ENCODE results near the gene INPP5E. TPM values are rescaled to one million over a fixed set of nuclear protein-coding genes. Genes with fewer than 3 reads are reported as not detected.

Gene INPP5E
- total and polyA plus RNA-seq, 5 donors = 7.7 to 12.3 (median 8.9) TPM

DNA sequence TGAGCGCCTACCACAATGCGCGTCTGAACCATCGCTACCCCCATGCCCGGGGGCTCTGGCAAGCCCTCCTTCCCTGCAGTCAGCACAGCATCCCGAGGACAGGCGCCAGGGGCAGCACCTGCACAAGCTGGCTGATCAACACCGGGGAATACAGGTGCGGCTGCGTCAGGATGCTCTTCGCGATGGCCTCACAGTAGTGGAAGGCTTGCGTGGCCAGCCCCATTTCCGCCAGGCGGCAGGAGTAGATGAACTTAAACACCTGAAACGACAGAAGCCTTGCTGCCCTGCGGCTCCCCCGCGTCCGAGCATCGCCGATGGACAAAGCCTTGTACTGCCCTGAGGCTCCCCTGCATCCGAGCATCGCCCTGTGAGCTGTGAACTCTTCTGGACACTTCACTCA, 17.7 kb upstream of the INPP5E start:
- intact Hi-C loops (cut with DNase I) = no loop called here
- no peak overlapping the region for H3K27ac ChIP-seq (ENCODE audit: low read length)
- no peaks in the 10 kb centered on the region for H3K9me3 ChIP-seq (ENCODE audit: control insufficient read depth, low read length)
- 96% methylated on average over 24 of the region's 24 CpGs for WGBS
- DNase-seq (peak in 2 of 3 donors; percentile 36 to 43), ATAC-seq (no peak)
- no peaks in the 10 kb centered on the region for H3K27me3 ChIP-seq (ENCODE audit: control insufficient read depth, insufficient read depth)
- H3K4me3 ChIP-seq (ENCODE audit: low read length) = no peak overlapping the region
- H3K4me1 ChIP-seq (ENCODE audit: control insufficient read depth, insufficient read depth, low read length) = no peaks in the 10 kb centered on the region

DNA sequence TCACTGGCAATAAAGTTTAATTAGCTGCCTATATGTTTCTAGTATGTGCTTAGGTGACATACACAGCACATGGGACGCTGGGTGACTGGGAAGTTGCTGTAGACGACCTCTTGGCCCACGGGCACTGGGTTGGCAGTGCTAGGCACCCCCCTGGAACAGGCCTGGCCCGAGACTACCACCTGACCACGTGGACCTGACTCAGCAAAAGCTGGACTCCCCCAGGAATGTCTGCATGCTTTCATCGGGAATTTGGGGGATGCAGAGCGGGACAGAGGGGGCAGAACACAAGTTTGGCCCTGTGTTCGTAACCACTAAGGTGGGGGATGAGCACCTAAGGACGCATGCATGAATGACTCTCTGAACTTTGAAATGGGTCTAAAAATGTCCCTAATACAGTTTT, 16.6 kb upstream of the INPP5E start:
- Histone ChIP-seq H3K4me1 (ENCODE audit: control insufficient read depth, insufficient read depth, low read length) (no peaks in the 10 kb centered on the region), H3K27ac (ENCODE audit: low read length) (no peak overlapping the region), H3K9me3 (ENCODE audit: control insufficient read depth, low read length) (no peaks in the 10 kb centered on the region), H3K4me3 (ENCODE audit: low read length) (no peak overlapping the region), H3K27me3 (ENCODE audit: control insufficient read depth, insufficient read depth) (no peaks in the 10 kb centered on the region)
- no peak for ATAC-seq
- peak in 2 of 3 donors; percentile 24 to 38 for DNase-seq
- 82% methylated on average over 9 of the region's 9 CpGs for WGBS
- intact Hi-C loops (cut with DNase I) = no loop called here

DNA sequence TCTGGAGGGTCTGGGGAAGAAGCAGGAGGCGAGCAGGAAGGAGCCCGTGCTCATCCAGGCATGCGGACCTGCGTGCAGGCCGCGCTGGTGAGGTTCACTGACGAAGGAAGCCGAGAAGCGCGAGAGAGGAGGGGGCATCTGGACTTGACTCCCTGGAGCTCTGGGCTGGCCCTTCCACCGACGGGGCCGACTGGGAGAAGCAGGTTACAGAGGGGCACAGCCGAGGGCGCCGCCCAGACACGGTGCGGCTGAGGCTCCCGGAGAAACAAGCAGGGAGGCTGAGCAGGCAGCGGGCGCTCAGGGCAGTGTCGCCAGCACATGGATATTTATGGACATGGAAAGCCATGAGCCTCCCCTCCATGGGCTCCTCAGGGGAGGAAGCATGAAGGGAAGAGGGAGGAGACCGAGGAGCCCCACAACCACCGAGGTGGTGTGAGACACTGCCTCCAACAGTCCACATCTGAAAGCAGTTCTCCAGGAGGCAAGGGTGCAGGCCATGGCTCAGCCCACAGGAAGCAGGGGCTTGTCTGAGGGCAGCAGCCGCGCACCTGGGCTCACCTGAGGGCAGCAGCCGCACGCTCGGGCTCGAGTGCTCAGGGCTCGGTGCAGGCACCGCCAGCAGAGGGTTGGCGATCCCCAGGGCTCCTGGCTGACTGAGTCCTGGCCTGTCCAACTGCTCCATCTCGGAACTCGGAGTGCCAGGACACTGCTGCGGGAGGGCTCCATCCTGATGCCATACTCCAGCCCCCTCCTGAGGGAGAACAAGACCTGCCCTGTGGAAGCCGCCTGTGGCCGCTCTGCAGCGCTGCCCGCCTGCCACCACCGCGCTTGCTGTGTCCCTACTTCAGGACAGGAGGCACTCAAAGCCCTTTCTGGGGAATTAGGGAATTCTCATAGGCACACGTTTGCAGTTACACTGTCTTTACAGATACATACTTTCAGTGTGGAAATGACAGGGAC, 15.7 kb upstream of the INPP5E start:
- no peaks in the 10 kb centered on the region for H3K4me1 ChIP-seq (ENCODE audit: control insufficient read depth, insufficient read depth, low read length)
- 91% methylated on average over 43 of the region's 43 CpGs for WGBS
- H3K4me3 ChIP-seq (ENCODE audit: low read length) = no peak overlapping the region
- intact Hi-C loops (cut with DNase I) = no loop called here
- H3K9me3 ChIP-seq (ENCODE audit: control insufficient read depth, low read length) = no peaks in the 10 kb centered on the region
- H3K27me3 ChIP-seq (ENCODE audit: control insufficient read depth, insufficient read depth) = no peaks in the 10 kb centered on the region
- no peak overlapping the region for H3K27ac ChIP-seq (ENCODE audit: low read length)
- peak in 2 of 3 donors; percentile 46 to 67 for DNase-seq
- ATAC-seq = no peak

DNA sequence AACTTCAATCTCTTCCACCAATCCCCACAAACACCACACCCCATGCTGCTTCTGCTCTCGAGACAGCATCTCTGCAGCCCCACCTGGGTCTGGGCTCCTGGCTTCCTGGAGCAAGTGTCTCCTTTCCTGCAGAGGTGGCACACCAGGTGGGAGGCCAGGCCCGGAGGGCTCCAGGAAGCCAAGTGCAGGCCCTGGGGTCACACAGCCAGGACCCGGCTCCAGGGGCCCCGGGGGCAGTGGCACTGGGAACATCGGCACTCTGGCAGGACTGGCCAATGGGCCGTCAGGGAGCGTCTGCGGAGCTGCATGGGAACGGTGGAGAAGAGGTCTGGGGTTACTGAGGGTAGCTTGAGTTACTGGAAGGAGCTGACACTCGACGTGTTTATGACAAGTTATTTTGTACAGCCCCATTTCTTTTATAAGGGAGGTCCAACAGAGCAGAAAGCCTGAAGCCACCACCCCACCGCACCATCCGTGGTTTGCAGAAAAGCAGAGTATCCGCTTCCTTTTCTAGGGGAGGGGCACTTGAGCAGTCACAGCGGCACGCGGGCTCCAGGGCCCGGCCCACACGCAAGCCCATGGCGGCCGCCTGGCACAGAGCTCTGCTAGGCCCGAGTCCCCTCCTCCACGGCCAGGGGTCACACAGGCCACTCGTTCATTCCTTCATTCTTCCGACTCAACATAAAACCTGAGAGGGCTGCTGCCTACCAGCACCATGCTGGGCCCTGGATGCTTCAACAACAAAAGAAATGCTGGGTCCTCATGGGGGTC, 14.6 kb upstream of the INPP5E start:
- no peak overlapping the region for H3K4me3 ChIP-seq (ENCODE audit: low read length)
- ATAC-seq = no peak
- intact Hi-C loops (cut with DNase I) = no loop called here
- no peaks in the 10 kb centered on the region for H3K27me3 ChIP-seq (ENCODE audit: control insufficient read depth, insufficient read depth)
- H3K9me3 ChIP-seq (ENCODE audit: control insufficient read depth, low read length) = no peaks in the 10 kb centered on the region
- DNase-seq = peak in 2 of 3 donors; percentile 39 to 56
- H3K27ac ChIP-seq (ENCODE audit: low read length) = no peak overlapping the region
- H3K4me1 ChIP-seq (ENCODE audit: control insufficient read depth, insufficient read depth, low read length) = no peaks in the 10 kb centered on the region
- 86% methylated on average over 25 of the region's 25 CpGs for WGBS

DNA sequence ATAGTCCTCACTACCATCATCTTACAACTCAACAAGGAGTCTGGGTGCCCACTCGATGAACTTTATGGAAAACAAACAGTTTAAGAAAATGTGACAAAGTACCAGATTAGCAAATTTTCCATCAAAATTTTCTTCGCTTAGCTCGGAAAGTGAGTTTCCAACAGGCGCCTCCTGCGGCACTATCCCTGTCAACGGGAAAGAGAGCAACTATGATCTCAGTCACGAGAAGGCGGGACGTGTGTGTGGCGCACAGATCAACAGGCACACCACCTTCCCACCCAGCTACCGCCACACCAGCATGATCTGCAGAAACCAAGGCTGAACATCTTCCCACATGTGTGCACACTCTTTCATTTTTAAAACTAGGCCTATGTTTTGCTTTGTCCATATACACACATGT, 13.7 kb upstream of the INPP5E start:
- H3K4me3 ChIP-seq (ENCODE audit: low read length) = no peak overlapping the region
- no peaks in the 10 kb centered on the region for H3K27me3 ChIP-seq (ENCODE audit: control insufficient read depth, insufficient read depth)
- intact Hi-C loops (cut with DNase I) = no loop called here
- WGBS = 91% methylated on average over 11 of the region's 11 CpGs
- H3K9me3 ChIP-seq (ENCODE audit: control insufficient read depth, low read length) = no peaks in the 10 kb centered on the region
- ATAC-seq = no peak
- no peaks in the 10 kb centered on the region for H3K4me1 ChIP-seq (ENCODE audit: control insufficient read depth, insufficient read depth, low read length)
- DNase-seq = peak in 1 of 3 donors; percentile 33
- H3K27ac ChIP-seq (ENCODE audit: low read length) = no peak overlapping the region

DNA sequence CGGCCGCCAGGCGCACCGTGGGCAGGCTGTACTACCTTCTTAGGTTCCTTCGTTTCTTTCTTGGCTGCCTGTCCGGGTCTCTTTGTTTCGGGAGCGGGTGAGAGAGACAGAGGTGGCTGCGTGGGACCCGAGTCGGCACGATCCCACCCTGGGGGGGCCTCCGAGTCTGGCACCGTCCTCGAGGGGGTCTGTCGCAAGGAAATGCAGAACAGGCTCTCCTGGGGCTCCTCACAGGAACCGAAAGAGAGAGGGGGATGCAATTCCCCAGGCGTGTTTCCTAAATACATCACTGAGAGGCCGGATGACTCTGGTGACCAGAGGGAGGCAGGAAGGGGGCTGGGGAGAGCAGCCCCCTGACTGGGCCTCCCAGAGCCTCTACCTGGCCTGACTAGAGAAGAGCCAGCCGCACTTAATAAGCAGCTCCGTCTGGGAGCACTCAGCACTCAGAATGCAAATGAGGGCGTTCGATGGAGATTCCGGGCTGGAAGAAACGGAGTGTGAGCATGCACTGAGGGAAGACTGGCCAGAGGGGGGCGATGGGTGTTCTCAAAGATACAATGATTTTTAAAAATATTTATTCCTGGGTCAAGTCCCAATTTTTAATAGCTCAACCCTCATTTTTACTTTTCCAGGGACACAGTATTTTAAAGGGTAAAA, 11.7 kb upstream of the INPP5E start:
- 87% methylated on average over 26 of the region's 26 CpGs for WGBS
- Histone ChIP-seq H3K4me3 (ENCODE audit: low read length) (no peak overlapping the region), H3K9me3 (ENCODE audit: control insufficient read depth, low read length) (no peaks in the 10 kb centered on the region), H3K27me3 (ENCODE audit: control insufficient read depth, insufficient read depth) (no peaks in the 10 kb centered on the region), H3K27ac (ENCODE audit: low read length) (no peak overlapping the region), H3K4me1 (ENCODE audit: control insufficient read depth, insufficient read depth, low read length) (no peaks in the 10 kb centered on the region)
- intact Hi-C loops (cut with DNase I) = no loop called here
- no peak for ATAC-seq
- DNase-seq = peak in 2 of 3 donors; percentile 19 to 46

DNA sequence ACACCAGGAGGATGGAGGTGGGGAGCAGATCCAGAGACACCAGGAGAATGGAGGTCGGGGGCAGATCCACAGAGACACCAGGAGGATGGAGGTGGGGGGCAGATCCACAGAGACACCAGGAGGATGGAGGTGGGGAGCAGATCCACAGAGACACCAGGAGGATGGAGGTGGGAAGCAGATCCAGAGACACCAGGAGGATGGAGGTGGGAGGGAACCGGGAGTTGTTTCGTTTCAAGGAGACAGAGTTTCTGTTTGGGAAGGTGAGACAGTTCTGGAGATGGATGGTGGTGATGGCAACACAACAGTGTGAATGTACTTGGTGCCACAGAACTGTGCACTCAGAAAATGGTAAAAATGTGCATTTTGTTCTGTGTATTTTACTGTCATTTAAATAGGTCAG, 9.0 kb upstream of the INPP5E start:
- H3K9me3 ChIP-seq (ENCODE audit: control insufficient read depth, low read length) = no peaks in the 10 kb centered on the region
- no peak for ATAC-seq
- no peak for DNase-seq
- H3K4me1 ChIP-seq (ENCODE audit: control insufficient read depth, insufficient read depth, low read length) = no peaks in the 10 kb centered on the region
- H3K27ac ChIP-seq (ENCODE audit: low read length) = no peak overlapping the region
- 90% methylated on average over 3 of the region's 3 CpGs for WGBS
- H3K4me3 ChIP-seq (ENCODE audit: low read length) = no peak overlapping the region
- H3K27me3 ChIP-seq (ENCODE audit: control insufficient read depth, insufficient read depth) = no peaks in the 10 kb centered on the region
- intact Hi-C loops (cut with DNase I) = no loop called here

DNA sequence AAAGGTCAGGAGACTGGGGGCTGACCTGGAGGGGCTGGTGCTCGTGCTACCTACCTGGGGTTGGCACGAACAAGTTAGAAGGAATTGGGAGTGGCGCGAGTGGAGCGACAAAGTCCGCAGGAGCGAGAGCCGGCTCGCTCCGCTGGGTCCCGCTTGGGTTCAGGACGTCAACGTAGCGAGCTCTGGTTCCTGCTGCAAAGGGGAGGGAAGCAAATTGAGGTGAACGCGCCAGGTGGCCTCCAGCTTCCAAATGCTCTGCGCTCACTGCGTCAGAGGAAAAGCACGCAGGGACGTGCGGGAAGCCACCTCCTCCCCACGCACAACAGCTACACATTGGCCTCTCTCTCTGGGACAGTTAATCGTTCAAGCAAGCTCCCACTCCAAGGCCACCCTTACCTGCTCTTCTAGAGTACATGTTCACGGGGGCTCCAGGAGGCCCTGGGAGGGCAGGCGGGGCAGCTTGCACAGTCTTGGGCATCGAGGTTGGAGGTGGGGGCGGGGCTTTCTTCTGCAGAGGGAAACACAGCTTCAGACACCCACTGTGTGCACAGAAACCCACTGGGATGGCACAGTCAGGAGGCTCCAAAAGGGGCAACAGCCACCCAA, 7.6 kb upstream of the INPP5E start:
- Histone ChIP-seq H3K4me3 (ENCODE audit: low read length) (no peak overlapping the region), H3K9me3 (ENCODE audit: control insufficient read depth, low read length) (no peaks in the 10 kb centered on the region), H3K4me1 (ENCODE audit: control insufficient read depth, insufficient read depth, low read length) (no peaks in the 10 kb centered on the region), H3K27ac (ENCODE audit: low read length) (no peak overlapping the region), H3K27me3 (ENCODE audit: control insufficient read depth, insufficient read depth) (no peaks in the 10 kb centered on the region)
- peak in 1 of 3 donors; percentile 26 for DNase-seq
- intact Hi-C loops (cut with DNase I) = no loop called here
- ATAC-seq = no peak
- WGBS = 94% methylated on average over 27 of the region's 27 CpGs

DNA sequence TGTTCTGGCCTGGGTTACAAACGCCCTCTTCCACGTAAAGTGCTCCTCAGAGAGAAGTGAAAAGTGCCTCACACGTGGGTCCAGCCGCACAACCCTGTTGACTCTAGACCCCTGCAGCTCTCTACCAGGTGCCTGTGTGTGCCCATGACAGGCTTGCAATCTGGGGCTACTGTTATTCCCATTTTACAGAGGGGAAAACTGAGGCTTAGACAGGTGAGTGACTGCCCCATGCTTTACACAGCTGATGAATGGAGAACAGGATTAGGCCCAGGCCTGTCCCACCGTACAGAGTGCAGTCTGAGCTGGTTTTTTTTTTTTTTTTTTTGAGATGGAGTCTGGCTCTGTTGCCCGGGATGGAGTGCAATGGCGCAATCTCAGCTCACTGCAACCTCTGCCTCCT, 6.2 kb upstream of the INPP5E start:
- Histone ChIP-seq H3K4me3 (ENCODE audit: low read length) (no peak overlapping the region), H3K27ac (ENCODE audit: low read length) (no peak overlapping the region), H3K9me3 (ENCODE audit: control insufficient read depth, low read length) (no peaks in the 10 kb centered on the region), H3K27me3 (ENCODE audit: control insufficient read depth, insufficient read depth) (no peaks in the 10 kb centered on the region), H3K4me1 (ENCODE audit: control insufficient read depth, insufficient read depth, low read length) (no peaks in the 10 kb centered on the region)
- intact Hi-C loops (cut with DNase I) = no loop called here
- DNase-seq (no peak), ATAC-seq (no peak)
- 92% methylated on average over 7 of the region's 7 CpGs for WGBS

DNA sequence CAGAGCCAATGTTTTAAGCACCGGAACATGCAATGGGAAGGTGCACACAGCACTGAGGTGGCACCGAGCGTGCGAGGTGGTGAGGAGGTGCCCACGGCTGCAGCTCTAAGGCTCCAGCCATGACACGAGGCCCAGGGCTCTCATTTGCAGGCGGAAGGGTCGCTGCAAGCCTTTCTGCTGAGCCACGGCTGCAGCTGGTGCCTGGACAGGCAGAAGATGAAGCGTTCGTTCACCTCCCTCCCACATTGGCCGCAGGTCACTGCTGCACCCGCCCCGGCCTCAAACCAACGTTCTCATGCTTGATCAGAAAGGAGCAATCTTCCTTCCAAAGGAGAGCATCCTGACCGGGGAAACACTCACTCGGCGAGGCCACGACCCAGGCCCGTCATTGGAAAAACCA, 4.5 kb upstream of the INPP5E start:
- ATAC-seq = no peak
- H3K27ac ChIP-seq (ENCODE audit: low read length) = no peak overlapping the region
- DNase-seq = peak in 1 of 3 donors; percentile 41
- WGBS = 91% methylated on average over 20 of the region's 20 CpGs
- no peaks in the 10 kb centered on the region for H3K9me3 ChIP-seq (ENCODE audit: control insufficient read depth, low read length)
- no peak overlapping the region for H3K4me3 ChIP-seq (ENCODE audit: low read length)
- no peaks in the 10 kb centered on the region for H3K4me1 ChIP-seq (ENCODE audit: control insufficient read depth, insufficient read depth, low read length)
- intact Hi-C loops (cut with DNase I) = no loop called here
- no peaks in the 10 kb centered on the region for H3K27me3 ChIP-seq (ENCODE audit: control insufficient read depth, insufficient read depth)

All from right cardiac atrium (tissue), 5 donors.